HCT116 (cell line): Measurements from ENCODE around the gene RPL19. TPM values are rescaled to one million over a fixed set of nuclear protein-coding genes. Genes with fewer than 3 reads are reported as not detected.

Source experiments
- ATAC-seq: fragments of 200-7000 bp; cut with Tn5 transposase; 2 replicates; pipeline ENCODE4 v1.9.1; 2020; ENCODE audit warnings: mild to moderate bottlenecking, moderate library complexity
- BruUV-seq: library from RNA; stranded (reverse); fragments of 400-500 nt; replicated peaks from 2 replicates; lab custom pipeline; 2021; lab: Mats Ljungman, UMichigan
- CTCF ChIA-PET: fragments of 300-600 bp; sonication (Branson Sonifier 250); formaldehyde crosslinking; loops from one replicate; lab custom pipeline; 2021; ENCODE audit warnings: antibody characterized with exemption; lab: Charles Lee
- POLR2A ChIA-PET: fragments of 300-600, 350-600 bp; sonication (Branson Sonifier 250); formaldehyde crosslinking; loops from one replicate; lab custom pipeline; 2021; ENCODE audit warnings: antibody characterized with exemption; lab: Charles Lee
- RAD21 ChIA-PET, 2 experiments: fragments of 300-600 bp; sonication (Branson Sonifier 250); formaldehyde crosslinking; loops; one replicate each; lab custom pipeline; 2023; ENCODE audit warnings: low total read pairs in 2 of 2; ENCODE audit not compliant: uncharacterized antibody in 2 of 2, unreplicated experiment in 2 of 2, low non-redundant PET in 1 of 2; lab: Charles Lee
- DNase-seq: peaks from one replicate; pipeline ENCODE4 v3.0.0-alpha.2; 2010; ENCODE audit warnings: low read depth, low spot score
- H2AFZ ChIP-seq: fragments of 200-600 bp; shearing (Covaris generic), sonication (generic); 2 replicates; pipeline ENCODE4 v1.6.1; 2017; ENCODE audit warnings: low read depth, mixed run types, mixed read lengths, antibody characterized with exemption, low read length; ENCODE audit not compliant: poor library complexity, severe bottlenecking
- H3K27ac ChIP-seq: 2 replicates; pipeline ENCODE4 v1.5.1; 2012; ENCODE audit warnings: low read depth, low read length
- H3K27me3 ChIP-seq: fragments of 200-600 bp; sonication (generic); 2 replicates; pipeline ENCODE4 v1.6.1; 2016; ENCODE audit warnings: mixed run types, low read length, mixed read lengths; ENCODE audit not compliant: insufficient read depth
- H3K36me3 ChIP-seq, 2 experiments: fragments of 200-500 bp in 1 of 2; fragments of 200-600 bp in 1 of 2; sonication (Bioruptor generic) in 1 of 2; sonication (generic) in 1 of 2; 2 replicates each; pipeline versions ENCODE4 v1.5.1 to v1.6.1; 2014 to 2016; ENCODE audit warnings: low read length in 2 of 2, inconsistent platforms in 1 of 2, mixed read lengths in 1 of 2, mixed run types in 1 of 2; ENCODE audit not compliant: insufficient read depth in 2 of 2, control insufficient read depth in 1 of 2
- H3K4me1 ChIP-seq, 2 experiments: fragments of 200-600 bp in 1 of 2; sonication (generic) in 1 of 2; 2 replicates each; pipeline versions ENCODE4 v1.5.1 to v1.6.1; 2012 to 2017; ENCODE audit warnings: low read length in 2 of 2, inconsistent platforms in 1 of 2, mild to moderate bottlenecking in 1 of 2, mixed read lengths in 1 of 2, mixed run types in 1 of 2, moderate library complexity in 1 of 2; ENCODE audit not compliant: insufficient read depth in 2 of 2, control insufficient read depth in 1 of 2
- H3K4me2 ChIP-seq: fragments of 200-600 bp; sonication (generic); 2 replicates; pipeline ENCODE4 v1.6.1; 2017; ENCODE audit warnings: mixed run types, low read length, mixed read lengths
- H3K4me3 ChIP-seq, 2 experiments: fragments of 200-600 bp in 1 of 2; sonication (generic) in 1 of 2; replicated peaks in 1 of 2; 2 replicates each; pipeline ENCODE4 v1.5.1; 2011 to 2016; ENCODE audit warnings: low read length in 2 of 2, control low read depth in 1 of 2, low read depth in 1 of 2, mild to moderate bottlenecking in 1 of 2, mixed read lengths in 1 of 2, mixed run types in 1 of 2
- H3K79me2 ChIP-seq: fragments of 200-600 bp; sonication (generic); 2 replicates; pipeline ENCODE4 v1.6.1; 2017; ENCODE audit warnings: mild to moderate bottlenecking, mixed run types, low read length, moderate library complexity, mixed read lengths; ENCODE audit not compliant: insufficient read depth
- H3K9ac ChIP-seq: fragments of 200-600 bp; sonication (generic); 2 replicates; pipeline ENCODE4 v1.6.1; 2016; ENCODE audit warnings: low read length, mixed read lengths
- H3K9me2 ChIP-seq: fragments of 200-600 bp; sonication (generic), shearing (Covaris generic); 2 replicates; pipeline ENCODE4 v1.6.1; 2017; ENCODE audit warnings: mixed run types, mild to moderate bottlenecking, moderate library complexity; ENCODE audit not compliant: insufficient read depth
- H3K9me3 ChIP-seq, 2 experiments: fragments of 200-500 bp in 1 of 2; fragments of 200-600 bp in 1 of 2; sonication (Bioruptor generic) in 1 of 2; sonication (generic) in 1 of 2; 2 replicates each; pipeline ENCODE4 v1.6.1; 2014 to 2017; ENCODE audit warnings: low read length in 2 of 2, mixed read lengths in 2 of 2, inconsistent platforms in 1 of 2, low read depth in 1 of 2, mild to moderate bottlenecking in 1 of 2, mixed run types in 1 of 2, moderate library complexity in 1 of 2; ENCODE audit not compliant: control insufficient read depth in 1 of 2, insufficient read depth in 1 of 2
- H4K20me1 ChIP-seq: fragments of 200-600 bp; sonication (generic), shearing (Covaris generic); 2 replicates; pipeline ENCODE4 v1.6.1; 2017; ENCODE audit warnings: mixed run types, mild to moderate bottlenecking, moderate library complexity; ENCODE audit not compliant: insufficient read depth
- JUND ChIP-seq: IDR thresholded peaks from 2 replicates; pipeline ENCODE4 v1.6.1; 2012
- POLR2AphosphoS5 ChIP-seq: IDR thresholded peaks from 2 replicates; pipeline ENCODE4 v1.6.1; 2011; ENCODE audit warnings: mild to moderate bottlenecking, low read depth, low read length, moderate library complexity
- SRF ChIP-seq: IDR thresholded peaks from 2 replicates; pipeline ENCODE4 v1.6.1; 2012; ENCODE audit warnings: low read depth
- intact Hi-C: fragments of 100-400 bp; cut with micrococcal nuclease; formaldehyde crosslinking; loops from 2 replicates; pipeline ENCODE4 v1.10.0; 2022
- total RNA-seq: library from RNA; stranded (reverse); gene quantifications from one replicate; pipeline ENCODE4 v1.2.1, GENCODE V29; 2021; ENCODE audit not compliant: unreplicated experiment
- TF ChIP-seq, protein P1 (sequence below): IDR thresholded peaks from 2 replicates; pipeline ENCODE4 v1.6.1; 2012

Gene RPL19
- total RNA-seq, 1 experiment from 2014 or later = 2,276 TPM

GRCh38 chr17:39204245-39204644, 4.2 kb downstream of the RPL19 start:
- H3K9ac ChIP-seq = no peak overlapping the region
- H2AFZ ChIP-seq = no peak overlapping the region
- no TSS peak for BruUV-seq
- H3K9me3 ChIP-seq = no peaks in the 10 kb centered on the region
- ChIA-PET RAD21 (no interaction called here), POLR2A (no interaction called here), CTCF (interaction anchor here (1.0 to 6.1 kb wide), 3 partner anchors 31 to 40 kb away, joined by 3 to 105 read pairs (median 6); no protein-coding TSS in a partner anchor)
- no peak for TF ChIP-seq SRF
- TF ChIP-seq, protein P1, sequence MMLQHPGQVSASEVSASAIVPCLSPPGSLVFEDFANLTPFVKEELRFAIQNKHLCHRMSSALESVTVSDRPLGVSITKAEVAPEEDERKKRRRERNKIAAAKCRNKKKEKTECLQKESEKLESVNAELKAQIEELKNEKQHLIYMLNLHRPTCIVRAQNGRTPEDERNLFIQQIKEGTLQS = no peak
- H3K79me2 ChIP-seq = peaks cover 30% of the 10 kb centered on the region
- peaks cover 7 to 34% of the 10 kb centered on the region in 2 experiments; a peak in 3 of 4 replicates for H3K4me1 ChIP-seq
- no peaks in the 10 kb centered on the region for H3K9me2 ChIP-seq
- no peak overlapping the region for H3K4me2 ChIP-seq
- H3K36me3 ChIP-seq = peaks cover 35 to 43% of the 10 kb centered on the region in 2 experiments
- H3K4me3 ChIP-seq = no peak overlapping the region
- no peak for DNase-seq
- peaks cover 18% of the 10 kb centered on the region; the same call in 1 of the 2 replicates for H4K20me1 ChIP-seq
- intact Hi-C loops = loop anchor here (10.0 kb wide), 1 partner anchor 321 kb away; no protein-coding TSS in a partner anchor
- H3K27ac ChIP-seq = no peak overlapping the region
- ATAC-seq = no peak
- no peaks in the 10 kb centered on the region for H3K27me3 ChIP-seq

DNA sequence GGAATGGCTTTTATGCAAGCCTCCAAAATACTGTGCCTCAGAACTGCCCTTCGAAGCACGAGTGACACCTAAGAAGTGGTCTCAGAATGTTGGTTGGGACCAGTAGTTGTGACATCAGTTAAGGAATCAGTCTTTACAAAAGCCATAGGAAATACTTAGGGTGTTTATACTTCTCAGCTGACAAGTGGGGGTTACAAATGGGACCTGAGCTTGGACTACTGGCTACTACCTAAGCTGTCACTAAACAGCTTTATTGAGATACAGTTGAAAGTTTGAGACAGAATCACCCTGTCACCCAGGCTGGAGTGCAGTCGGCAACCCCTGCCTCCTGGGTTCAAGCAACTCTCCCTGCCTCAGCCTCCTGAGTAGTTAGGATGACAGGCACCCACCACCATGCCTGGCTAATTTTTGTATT, 5.0 kb downstream of the RPL19 start:
- peaks cover 35 to 43% of the 10 kb centered on the region in 2 experiments for H3K36me3 ChIP-seq
- H3K27me3 ChIP-seq = no peaks in the 10 kb centered on the region
- ChIA-PET CTCF (interaction anchor here (1.1 to 6.1 kb wide), 7 partner anchors 14 to 417 kb away, joined by 5 to 105 read pairs (median 40); no protein-coding TSS in a partner anchor), POLR2A (interaction anchor here (0.7 to 2.2 kb wide), 4 partner anchors 22 to 36 kb away, joined by 4 to 10 read pairs (median 6); no protein-coding TSS in a partner anchor), RAD21 (interaction anchor here in 1 of 2 experiments (0.7 kb wide), 1 partner anchor 14 kb away, joined by 4 read pairs; no protein-coding TSS in a partner anchor)
- no peak overlapping the region for H3K9ac ChIP-seq
- TF ChIP-seq JUND (peak; percentile 16; the same call in 1 of the 2 replicates), SRF (no peak), POLR2AphosphoS5 (no peak; the same call in 1 of the 2 replicates)
- H4K20me1 ChIP-seq = peaks cover 18% of the 10 kb centered on the region; the same call in 1 of the 2 replicates
- no peak overlapping the region for H3K4me2 ChIP-seq
- intact Hi-C loops = loop anchor here (5.0 to 10.0 kb wide), 2 partner anchors 320 to 417 kb away; no protein-coding TSS in a partner anchor
- no peak overlapping the region for H3K27ac ChIP-seq
- peaks cover 28% of the 10 kb centered on the region for H3K79me2 ChIP-seq
- H2AFZ ChIP-seq = no peak overlapping the region
- ATAC-seq = peak; percentile 11; the same call in 1 of the 2 replicates
- no TSS peak for BruUV-seq
- H3K9me3 ChIP-seq = no peaks in the 10 kb centered on the region
- DNase-seq = no peak
- no peaks in the 10 kb centered on the region for H3K9me2 ChIP-seq
- H3K4me3 ChIP-seq = no peak overlapping the region
- peaks cover 9 to 34% of the 10 kb centered on the region in 2 experiments; a peak in 3 of 4 replicates for H3K4me1 ChIP-seq
